GM18508 (cell line): Measurements from ENCODE around the gene SMAD3.
"Not testable (repeated sequence)": the region's sequence is repeated elsewhere in the genome, so short reads cannot be mapped to it uniquely, and the experiment has no call there.

Experiments
- ATAC-seq: cut with Tn5 transposase; IDR thresholded peaks from one replicate; pipeline ENCODE4 v1.9.1; 2021; ENCODE audit warnings: moderate number of reproducible peaks; ENCODE audit not compliant: insufficient read depth, unreplicated experiment

The SMAD3 gene

DNA sequence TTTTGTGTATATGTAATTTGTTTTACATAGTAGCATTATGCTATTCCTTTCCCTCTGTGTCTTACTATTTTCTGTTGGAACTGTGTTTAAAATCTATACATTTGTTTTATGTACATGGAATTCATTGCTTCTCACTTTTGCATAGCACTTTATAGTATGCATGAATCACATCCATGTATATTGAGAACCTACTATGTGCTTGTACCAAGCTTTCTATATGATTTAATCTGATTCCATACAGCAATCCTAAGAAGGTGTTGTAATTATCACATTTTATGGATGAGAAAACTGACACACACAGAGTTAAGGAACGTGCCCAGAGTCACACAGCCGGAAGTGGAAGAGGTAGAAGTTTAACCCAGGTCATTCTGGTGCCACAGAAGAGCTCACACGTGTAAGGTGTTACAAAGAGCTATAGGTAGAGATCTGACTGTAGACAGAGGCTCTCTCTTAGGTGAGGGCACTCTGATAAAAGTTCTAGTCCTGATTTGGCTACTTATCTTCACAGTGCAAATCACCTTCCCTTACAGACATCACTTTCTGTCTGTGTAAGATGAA lies 3.5 kb upstream of the SMAD3 start:
- ATAC-seq, result no peak

DNA sequence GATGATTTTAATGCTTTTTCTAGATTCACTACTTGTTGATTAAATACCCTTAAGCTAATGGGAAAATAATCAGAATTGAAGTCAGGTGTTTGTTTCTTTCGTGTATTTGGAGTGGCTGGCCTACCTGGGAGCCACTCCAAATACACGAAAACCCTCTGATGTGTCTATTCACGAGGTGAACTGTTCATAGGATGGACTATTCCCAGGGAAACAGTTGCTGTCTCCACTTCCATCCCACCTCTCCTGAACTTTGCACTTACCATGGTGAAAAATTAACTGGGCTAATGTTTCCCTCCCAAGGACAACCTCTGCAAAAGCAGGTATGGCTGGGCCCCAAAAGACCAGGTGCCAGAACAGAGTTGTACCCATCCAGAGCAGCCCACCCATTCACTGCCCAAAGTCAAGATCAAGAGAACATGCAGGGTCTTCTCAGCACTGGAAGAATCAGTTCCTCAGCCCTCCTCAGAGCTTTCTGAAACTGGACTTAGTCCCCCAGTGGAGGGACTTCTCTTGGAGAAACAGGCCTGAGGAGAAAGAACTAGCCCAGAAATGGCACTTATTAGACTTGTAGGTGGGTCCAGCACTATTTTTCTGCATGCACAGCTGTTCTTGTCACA lies 2.9 kb upstream of the SMAD3 start:
- ATAC-seq, result no peak

DNA sequence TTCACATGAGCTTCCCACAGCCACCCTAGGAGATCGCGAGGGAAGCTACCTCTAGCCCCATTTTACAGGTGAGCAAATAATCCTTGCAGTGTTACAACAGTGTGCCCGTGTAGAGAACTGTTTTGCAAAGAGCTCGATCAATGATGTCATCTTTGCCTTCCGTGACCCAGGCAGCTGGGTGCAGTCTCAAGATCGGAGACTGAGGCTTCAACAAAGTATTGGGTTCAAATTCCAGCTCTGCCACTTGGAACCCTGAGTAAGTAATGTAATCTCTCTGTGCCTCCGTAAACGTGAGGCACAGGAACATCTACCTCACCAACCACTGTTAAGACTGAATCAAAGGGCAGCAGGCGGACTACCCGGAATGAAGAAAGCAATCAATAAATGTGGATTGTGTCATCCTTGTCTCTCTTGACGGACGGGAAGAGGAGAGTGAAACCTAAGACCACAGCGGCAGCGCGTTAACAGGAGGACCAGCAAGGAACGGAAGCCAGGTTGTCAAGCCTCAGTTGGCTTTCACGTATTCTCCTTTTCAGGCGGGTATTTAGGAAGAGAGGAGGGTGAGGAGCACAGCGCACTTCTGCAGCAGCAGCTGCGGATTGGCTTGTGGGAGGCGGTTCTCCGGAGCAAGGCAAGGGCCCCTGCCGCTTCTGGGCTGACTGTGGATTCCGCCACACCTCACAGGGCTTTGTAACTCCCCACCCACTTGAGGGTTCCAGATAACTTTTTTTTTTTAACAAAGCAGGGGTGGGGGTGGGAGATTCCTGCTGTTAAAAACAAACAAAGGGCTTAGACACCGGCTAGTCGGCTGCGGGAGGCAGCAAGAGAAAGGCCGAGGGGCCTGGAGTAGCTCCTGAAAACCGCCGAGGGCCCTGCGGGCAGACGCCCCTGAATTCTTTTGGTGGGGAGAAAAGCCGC lies 1.5 kb upstream of the SMAD3 start:
- no peak for ATAC-seq

DNA sequence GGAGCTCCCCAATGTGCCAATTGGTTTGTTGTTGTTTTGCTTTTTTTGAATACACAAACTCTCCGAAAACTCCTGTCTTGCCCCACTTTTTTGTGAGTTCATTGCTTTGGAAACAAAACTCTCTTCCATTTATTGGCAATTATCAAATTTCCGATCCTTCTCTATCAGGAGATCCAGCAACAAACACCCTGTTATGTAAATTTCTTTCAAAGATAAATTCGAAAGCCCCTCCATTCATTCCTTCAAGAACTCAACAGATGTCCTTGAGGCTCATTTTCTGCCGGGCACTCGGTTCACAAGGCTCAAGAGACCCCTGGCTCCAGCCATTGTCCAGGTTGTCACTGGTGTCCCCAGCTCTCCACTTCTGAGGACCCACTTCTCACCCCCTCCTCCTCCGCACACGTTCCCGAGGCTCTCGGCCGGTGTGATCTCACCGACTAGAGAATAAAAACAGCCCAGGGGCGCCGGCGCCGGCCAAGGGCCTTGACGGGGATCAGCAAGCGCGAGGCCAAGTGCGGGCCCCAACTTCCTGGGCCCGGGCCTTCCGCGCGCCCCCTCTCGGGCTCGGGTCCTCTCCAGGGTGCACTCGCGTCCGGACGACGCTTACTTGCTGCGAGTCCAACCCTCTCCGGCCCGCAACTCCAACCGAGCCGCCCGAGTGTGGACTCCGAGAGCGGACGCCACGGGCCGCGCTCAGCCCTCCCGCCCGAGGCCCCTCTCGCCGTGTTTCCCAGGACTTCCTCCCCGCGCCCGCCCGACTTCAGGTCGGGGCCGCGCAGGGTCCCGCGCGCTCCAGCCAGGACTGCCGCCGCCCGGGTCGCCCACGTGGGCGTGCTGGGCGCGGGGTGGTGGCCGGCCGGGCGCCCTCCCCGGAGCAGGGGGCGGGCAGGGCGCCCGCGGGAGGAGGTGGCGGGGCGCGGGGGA lies 533 bp upstream of the SMAD3 start:
- no peak for ATAC-seq

DNA sequence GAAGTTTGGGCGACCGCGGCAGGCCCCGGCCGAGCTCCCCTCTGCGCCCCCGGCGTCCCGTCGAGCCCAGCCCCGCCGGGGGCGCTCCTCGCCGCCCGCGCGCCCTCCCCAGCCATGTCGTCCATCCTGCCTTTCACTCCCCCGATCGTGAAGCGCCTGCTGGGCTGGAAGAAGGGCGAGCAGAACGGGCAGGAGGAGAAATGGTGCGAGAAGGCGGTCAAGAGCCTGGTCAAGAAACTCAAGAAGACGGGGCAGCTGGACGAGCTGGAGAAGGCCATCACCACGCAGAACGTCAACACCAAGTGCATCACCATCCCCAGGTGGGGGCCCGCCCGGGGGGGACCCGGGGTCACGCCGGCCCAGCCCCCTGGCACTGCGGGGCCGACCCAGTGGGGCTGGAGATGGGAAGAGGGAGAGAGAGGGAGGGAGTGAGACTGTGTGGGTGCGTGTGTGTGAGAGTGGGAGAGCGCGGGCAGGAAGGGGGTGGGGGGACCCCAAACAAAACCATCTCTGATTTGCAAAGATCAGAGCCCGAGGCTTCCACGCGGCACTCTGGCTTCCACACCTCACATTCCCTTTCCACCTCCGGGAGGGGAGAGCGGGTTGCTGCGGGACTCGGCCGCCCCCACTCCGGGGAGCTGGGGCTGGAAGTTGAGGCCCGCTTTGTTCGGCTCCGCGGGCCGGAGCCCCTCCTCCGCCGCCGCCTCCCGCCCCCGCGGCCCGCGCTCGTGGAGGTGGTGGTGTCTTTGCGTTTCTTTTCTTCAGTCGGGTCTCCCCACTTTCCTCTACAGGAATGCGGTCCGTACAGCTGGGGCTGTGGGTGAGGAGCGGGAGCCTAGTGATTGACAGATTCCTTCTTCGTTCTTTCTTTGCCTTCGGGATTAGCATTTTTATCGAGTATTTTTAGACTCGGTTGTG lies 898 bp downstream of the SMAD3 start:
- ATAC-seq, result no peak

DNA sequence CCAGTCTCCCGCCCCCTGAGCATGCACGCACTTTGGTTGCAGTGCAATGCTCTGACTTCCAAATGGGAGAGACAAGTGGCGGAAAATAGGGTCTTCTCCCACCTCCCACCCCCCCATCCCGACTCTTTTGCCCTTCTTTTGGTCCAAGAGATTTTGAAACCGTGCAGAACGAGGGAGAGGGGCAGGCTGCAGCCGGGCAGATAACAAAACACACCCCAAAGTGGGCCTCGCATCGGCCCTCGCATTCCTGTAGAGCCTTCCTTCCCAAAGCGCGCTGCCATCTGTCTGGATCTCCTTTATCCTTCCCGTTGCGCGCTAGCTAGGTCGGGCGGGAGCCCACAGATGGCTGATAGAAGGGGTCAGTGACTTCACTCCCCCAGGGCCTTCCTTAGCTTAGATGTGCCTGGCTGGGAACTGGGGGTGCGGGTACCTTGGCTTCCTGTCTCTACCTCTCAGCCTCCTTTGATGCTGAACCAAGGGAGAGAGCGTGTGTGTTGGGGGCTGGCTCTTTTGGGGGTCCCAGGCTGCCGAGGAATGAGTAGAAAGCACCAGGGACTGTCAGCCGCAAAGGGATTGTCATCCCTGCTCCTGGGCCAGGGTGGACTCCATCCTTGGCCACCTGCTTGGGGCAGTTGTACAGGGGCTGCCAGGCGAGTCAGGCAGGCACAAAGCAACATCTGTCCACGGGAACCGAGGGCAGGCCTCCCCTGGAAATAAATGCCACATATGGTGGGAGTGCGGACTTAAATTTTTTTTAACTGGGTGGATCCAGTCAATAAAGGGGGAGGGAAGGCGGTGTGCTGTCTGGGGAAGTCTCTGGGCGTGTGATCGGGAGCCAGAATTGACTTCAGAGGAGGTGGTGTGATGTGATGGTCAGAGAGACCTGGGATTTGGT lies 1.8 kb downstream of the SMAD3 start:
- ATAC-seq, result no peak

DNA sequence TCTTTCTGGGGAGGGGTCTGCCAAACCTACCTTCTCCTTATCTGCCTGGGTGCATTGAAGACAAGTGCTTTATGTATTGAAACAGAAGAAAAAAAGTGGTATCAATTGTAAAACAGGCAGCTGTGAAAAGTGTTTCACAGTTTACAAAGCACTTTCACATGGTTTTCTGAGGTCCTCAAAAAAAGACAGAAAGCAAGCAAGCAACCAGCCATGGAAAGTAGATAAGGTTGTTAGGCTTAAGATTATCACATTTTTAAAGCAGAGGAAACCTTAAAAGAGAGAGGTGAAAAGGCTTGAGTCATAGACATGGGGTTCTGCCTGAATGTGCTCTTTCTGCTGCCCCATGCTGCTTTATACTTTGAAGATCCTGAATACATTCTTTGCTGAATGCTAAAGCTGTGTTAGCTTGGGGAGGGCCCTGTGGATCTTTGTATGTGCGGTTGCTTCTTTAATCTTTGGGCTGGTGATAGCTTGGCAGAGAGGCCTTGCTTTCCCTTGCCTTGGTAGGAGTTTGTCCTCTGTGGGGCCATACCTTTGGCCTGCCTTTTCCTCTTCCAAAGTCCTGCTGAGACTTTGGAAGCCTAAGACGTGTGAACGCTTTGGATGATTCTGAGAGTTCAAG lies 2.6 kb downstream of the SMAD3 start:
- ATAC-seq, result no peak

DNA sequence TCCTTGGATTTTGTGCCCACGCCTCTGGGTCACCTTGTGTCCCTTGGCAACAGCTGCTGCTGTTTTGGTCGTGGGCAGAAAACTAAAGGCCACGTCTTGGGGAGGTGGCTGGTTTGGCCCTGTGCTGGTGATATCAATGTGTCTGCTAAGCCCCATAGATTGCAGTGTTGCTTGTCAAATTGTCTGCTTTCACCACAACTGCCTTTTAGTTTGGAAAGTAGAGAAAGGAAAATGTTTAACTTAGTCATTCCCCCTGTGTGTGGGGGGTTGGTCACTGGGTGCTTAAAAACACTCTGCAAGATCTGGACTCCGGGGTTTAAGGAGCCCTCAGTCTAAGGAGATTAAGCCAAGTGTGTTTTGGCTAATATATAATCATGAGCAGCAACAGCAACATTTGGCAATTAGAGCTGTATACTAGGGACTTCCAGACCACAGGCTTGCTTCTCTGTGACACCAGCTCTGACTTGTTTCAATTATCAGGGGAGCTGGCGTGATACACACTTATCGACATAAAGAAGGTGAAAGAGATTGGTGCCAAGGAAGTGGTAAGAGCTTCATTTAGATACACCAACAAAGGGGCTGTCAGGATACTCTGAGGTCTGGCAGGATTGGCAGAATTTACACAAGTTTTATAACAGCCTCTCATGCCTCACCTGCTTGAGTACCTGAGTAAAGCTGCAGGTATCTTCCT lies 3.5 kb downstream of the SMAD3 start:
- no peak for ATAC-seq

DNA sequence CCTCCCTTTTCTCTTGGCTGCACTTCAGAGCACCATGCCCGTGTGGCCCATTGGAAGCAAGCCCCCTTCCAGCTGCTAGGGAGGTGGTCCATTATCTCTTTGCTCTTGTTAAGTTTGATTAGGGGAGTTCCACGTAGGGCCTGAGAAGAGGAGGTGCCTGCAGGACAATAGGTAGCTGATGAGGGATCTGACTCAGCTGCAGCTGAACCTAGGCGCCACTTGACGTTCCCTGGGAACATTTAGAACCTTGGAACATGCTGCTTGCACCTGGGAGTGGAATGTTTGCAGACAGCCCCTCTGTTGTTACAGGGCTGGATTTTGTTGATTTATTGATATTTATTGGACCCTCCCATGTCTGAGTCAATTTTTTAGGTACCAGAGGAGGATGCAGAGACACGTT lies 4.7 kb downstream of the SMAD3 start:
- ATAC-seq, result no peak

DNA sequence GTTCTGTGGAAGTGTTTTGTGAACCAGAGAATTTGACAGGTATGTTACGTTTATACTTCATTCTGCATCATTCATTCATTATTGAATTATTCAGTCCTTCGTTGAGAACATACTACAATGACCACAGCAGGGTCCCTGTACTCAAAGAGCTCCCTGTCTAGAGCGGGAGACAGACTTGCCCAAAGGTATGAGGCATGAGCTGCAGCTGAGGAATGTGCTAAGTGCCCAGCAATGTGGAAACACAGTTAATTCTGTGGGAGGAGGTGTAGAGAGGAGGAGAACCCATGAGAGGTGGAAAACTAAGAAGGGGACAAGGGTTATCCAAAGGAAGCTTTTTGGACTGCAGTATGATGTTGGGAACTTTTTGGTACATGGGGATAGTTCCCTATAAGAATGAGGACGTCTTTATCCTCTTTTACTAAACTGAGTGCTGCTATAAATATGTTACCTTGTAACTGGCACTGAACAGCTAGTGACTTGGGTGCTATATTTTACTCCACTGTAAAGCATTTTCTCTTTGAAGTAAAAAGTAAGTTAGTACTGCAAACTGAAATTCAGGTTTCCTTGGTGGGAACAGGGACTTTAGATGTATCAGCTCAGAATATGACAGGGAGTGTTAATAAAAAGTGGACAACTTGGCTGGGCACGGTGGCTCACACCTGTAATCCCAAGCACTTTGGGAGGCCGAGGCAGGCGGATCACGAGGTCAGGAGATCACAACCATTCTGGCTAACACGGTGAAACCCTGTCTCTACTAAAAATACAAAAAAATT lies 5.7 kb downstream of the SMAD3 start:
- no peak for ATAC-seq

DNA sequence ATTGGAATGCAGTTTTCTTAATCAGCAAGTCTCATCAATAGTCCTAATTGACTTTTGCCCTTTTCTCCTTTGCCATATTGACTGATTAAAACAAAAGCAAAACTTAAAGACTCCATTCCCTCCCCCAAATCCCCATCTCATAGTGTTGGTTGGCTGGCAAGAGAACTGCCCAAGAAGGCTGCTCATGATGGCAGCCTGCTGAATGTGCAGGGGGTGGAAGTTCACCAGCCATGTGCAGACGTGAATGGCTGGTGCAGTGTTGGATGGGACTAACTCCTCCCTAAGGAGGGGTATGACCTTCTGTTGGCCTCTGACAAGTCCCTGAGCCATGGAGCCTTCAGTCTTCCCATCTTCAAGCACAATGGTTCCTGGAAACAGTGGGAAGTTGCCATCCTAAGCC lies 7.0 kb downstream of the SMAD3 start:
- no peak for ATAC-seq

DNA sequence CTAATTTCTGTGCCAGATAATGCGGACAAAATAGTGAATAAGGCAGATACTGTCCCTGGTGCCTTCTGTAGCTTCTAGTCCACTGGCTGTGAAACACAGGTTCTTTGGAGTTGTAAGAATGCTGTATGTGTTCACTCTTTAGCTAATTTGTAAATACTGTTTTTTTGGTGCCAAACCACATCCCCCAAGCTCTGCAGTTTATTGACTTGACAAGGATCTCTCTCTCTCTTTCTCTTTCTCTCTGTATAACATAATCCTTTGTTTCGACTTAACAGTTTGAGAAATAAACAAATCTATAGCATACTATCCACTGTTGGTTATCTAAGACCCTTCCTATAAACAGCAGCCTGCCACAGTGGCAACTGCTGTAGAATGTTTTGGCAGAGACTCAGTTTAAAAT lies 7.6 kb downstream of the SMAD3 start:
- no peak for ATAC-seq

DNA sequence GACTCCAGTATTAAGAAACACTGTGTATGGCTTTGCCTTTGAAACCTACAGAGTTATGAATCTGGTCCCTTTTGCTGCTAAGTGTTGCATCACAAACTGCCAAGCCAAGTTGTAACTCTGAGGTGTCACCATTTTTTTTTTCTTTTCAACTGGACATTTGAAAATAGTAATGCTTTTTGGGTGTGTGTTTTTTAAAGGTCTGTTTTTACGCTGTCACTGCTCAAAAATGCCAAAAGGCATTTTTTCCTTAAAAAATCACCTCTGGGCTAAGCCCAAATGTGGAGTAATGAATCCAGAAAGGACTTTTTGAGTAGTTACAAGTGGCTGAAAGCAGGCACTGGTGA lies 9.5 kb downstream of the SMAD3 start:
- no peak for ATAC-seq

DNA sequence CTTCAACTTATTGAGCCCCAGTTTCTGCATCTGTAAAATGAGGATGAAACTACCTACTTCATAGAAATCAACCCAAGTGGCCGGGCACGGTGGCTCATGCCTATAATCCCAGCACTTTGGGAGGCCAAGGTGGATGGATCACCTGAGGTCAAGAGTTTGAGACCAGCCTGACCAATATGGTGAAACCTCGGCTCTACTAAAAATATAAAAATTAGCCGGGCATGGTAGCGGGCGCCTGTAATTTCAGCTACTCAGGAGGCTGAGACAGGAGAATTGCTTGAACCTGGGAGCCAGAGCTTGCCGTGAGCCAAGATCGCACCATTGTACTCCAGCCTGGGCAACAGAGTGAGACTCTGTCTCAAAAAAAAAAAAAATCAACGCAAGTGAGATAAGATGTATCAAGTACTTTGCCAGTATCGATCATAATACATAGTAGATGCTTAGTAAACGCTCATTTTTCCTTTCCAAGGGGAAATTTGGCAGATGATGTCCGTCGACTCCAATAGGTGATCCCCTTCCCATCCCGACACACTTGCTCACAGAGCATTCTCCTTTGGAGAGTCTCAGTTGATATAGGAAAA lies 10.2 kb downstream of the SMAD3 start:
- ATAC-seq, result not testable (repeated sequence)

DNA sequence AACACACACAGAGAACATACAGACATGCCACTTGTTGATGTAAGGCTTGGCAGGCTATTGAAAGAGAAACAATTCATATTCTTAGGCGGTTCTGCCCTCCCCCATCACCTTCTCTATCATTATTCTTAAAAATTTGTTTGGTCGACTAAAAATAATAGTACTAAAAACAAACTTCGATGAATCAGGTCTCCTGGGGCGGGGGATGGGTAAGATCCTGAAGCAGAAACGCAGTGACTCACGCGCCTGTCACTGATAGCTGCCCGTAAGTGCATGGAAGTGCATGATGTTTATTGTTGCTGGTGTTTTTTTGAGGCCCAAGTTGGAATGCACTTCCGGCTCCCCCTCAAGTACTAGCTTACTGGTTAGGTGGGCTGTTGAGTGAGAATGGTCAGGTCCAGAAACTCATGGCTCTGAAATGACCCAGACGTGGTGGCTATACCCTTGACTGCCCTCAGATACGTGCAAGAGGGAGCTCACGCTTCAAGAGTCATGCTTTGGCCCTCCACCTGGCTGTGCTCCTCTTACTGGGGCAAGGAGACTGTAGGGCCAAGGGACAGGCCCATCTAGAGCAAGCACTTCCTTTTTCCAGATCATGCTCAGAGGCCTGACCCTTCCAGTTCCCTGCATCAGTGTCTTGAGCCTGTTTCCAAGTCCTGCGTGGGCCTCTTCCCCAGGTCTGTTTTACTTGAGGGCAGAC lies 10.9 kb downstream of the SMAD3 start:
- no peak for ATAC-seq

DNA sequence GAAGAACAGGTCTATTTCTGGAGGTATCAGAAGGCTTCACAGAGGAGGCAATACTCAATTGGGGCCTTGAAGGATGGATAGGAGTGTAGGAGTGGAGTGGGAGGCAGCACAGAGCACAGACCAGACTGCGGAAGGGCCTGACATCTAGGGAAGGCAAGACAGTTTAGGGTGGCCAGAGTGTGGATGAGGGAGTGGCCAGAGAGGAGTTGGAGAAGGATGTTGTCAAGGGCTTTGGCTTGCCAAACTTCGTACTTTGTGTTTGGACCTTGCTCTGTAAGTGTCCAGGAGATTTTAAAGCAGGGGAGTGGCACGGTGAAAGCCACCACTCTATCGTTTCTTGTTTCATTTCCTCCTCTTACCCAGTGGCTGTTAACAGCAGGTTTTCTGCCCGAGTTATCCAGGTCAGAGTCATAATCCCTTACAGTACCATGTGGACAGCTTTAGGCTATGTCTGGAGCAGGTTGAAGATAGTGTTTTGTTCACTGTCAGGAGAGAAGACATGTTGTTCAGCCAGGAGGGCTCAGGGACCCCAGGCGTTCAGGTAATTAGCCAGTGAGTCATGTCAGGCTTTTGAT lies 12.3 kb downstream of the SMAD3 start:
- no peak for ATAC-seq
